Body of pancreas (tissue), 4 donors: ENCODE data around the gene VKORC1. TPM values are rescaled to one million over a fixed set of nuclear protein-coding genes. Genes with fewer than 3 reads are reported as not detected.

Source experiments
- ATAC-seq: fragments of 150-250 bp; one replicate; pipeline ENCODE4 v1.9.1; 2016
- DNase-seq, 4 donors: peaks; one replicate each; pipeline ENCODE4 v3.0.0-alpha.2; 2019
- H3K27ac ChIP-seq, 4 donors: fragments of 200-600 bp; sonication (generic); 1 replicate in 3 of 4; 2 replicates in 1 of 4; pipeline versions ENCODE4 v1.5.1 to v1.6.1; 2016 to 2019; ENCODE audit warnings: mild to moderate bottlenecking in 1 of 4, mixed read lengths in 1 of 4, moderate library complexity in 1 of 4
- H3K27me3 ChIP-seq, 2 donors: fragments of 200-600 bp; sonication (generic); one replicate each; pipeline ENCODE4 v1.6.0; 2016; ENCODE audit warnings: mild to moderate bottlenecking in 1 of 2
- H3K36me3 ChIP-seq, 2 donors: fragments of 200-600 bp; sonication (generic); replicated peaks in 1 of 2; 2 replicates each; pipeline ENCODE4 v1.5.1; 2016; ENCODE audit warnings: low read depth in 2 of 2; ENCODE audit not compliant: insufficient read depth in 1 of 2
- H3K4me1 ChIP-seq: fragments of 200-600 bp; sonication (generic); one replicate; pipeline ENCODE4 v1.6.0; 2016
- H3K4me3 ChIP-seq, 2 donors: fragments of 200-600 bp; sonication (generic); 1 replicate in 1 of 2; 2 replicates in 1 of 2; pipeline ENCODE4 v1.5.1; 2016 to 2019
- H3K9me3 ChIP-seq, 3 donors: fragments of 200-600 bp; sonication (generic); 1 replicate in 2 of 3; 2 replicates in 1 of 3; pipeline ENCODE4 v1.5.1; 2016
- CTCF ChIP-seq, 7 experiments: fragments of 450-650 bp in 4 of 7; fragments of 200-600 bp in 3 of 7; sonication (generic) in 3 of 7; IDR thresholded peaks; one replicate each; pipeline ENCODE4 v1.5.1; 2016 to 2019; ENCODE audit warnings: antibody characterized with exemption in 7 of 7
- POLR2A ChIP-seq, 3 donors: fragments of 450-650 bp; IDR thresholded peaks; one replicate each; pipeline ENCODE4 v1.6.1; 2016; ENCODE audit warnings: antibody characterized with exemption in 3 of 3, mild to moderate bottlenecking in 2 of 3
- WGBS, 2 donors: methylation state at CpG; one replicate each; pipeline ENCODE4 v1.1.5; 2017; 5-methylcytosine and 5-hydroxymethylcytosine counted together
- intact Hi-C: fragments of 100-400 bp; cut with DNase I; formaldehyde crosslinking; loops from one replicate; pipeline ENCODE4 v1.15.1; 2023
- total RNA-seq, 2 donors: library from RNA; depleted of rRNA; stranded (reverse); fragments of >200 nt; gene quantifications; one replicate each; pipeline ENCODE4 v1.1.0, GENCODE V29; 2016

Gene VKORC1
- total RNA-seq, 2 donors from 2014 or later, result 42.5 to 104 TPM

GRCh38 chr16:31110106-31111034, 15.8 kb upstream of the VKORC1 start:
- Histone ChIP-seq H3K4me1 (peaks cover 76% of the 10 kb centered on the region), H3K27me3 (no peaks in the 10 kb centered on the region), H3K9me3 (no peaks in the 10 kb centered on the region), H3K27ac (no peak overlapping the region), H3K36me3 (peaks cover 0 to 6% of the 10 kb centered on the region in 2 donors), H3K4me3 (no peak overlapping the region)
- intact Hi-C loops, result no loop called here
- DNase-seq (no peak), ATAC-seq (no peak)
- no peak for TF ChIP-seq CTCF (IDR thresholded peaks at IDR 0.05)
- TF ChIP-seq POLR2A (IDR thresholded peaks at IDR 0.05), result no peak
- 89 to 93% methylated on average over 17 to 25 of the region's 26 CpGs for WGBS, 2 donors

- Histone ChIP-seq H3K4me1 (peaks cover 73% of the 10 kb centered on the region), H3K9me3 (no peaks in the 10 kb centered on the region), H3K36me3 (peaks cover 0 to 6% of the 10 kb centered on the region in 2 donors), H3K27ac (peak overlapping the region in 1 of 4 donors; percentile 92), H3K4me3 (no peak overlapping the region), H3K27me3 (no peaks in the 10 kb centered on the region)
- TF ChIP-seq CTCF (IDR thresholded peaks at IDR 0.05), result no peak
- TF ChIP-seq POLR2A (IDR thresholded peaks at IDR 0.05), result no peak
- ATAC-seq (no peak), DNase-seq (no peak)
- intact Hi-C loops, result no loop called here
- WGBS, 2 donors, result 86 to 87% methylated on average over 8 to 12 of the region's 12 CpGs
These were observed 15.0 kb upstream of the VKORC1 start for GRCh38 chr16:31109622-31110021.

- Histone ChIP-seq H3K27ac (peak overlapping the region; percentile 83 to 93 (median 90)), H3K27me3 (no peaks in the 10 kb centered on the region), H3K9me3 (no peaks in the 10 kb centered on the region), H3K4me1 (peaks cover 66% of the 10 kb centered on the region), H3K36me3 (peaks cover 0 to 6% of the 10 kb centered on the region in 2 donors), H3K4me3 (peak overlapping the region; percentile 83 to 96)
- DNase-seq (no peak), ATAC-seq (no peak)
- intact Hi-C loops, result no loop called here
- TF ChIP-seq CTCF (IDR thresholded peaks at IDR 0.05) (no peak), POLR2A (IDR thresholded peaks at IDR 0.05) (no peak)
- 33 to 93% methylated on average over 4 to 57 of the region's 57 CpGs for whole genome bisulfite sequencing, 2 donors
These were observed 14.4 kb upstream of the VKORC1 start for GRCh38 chr16:31108794-31109558.

- Histone ChIP-seq H3K27me3 (no peaks in the 10 kb centered on the region), H3K9me3 (no peaks in the 10 kb centered on the region), H3K4me1 (peaks cover 59% of the 10 kb centered on the region), H3K36me3 (peaks cover 0 to 6% of the 10 kb centered on the region in 2 donors), H3K4me3 (peak within 1 kb of the TSS; percentile 83 to 96), H3K27ac (peak within 1 kb of the TSS; percentile 83 to 93 (median 90))
- TF ChIP-seq CTCF (IDR thresholded peaks at IDR 0.05) (no peak), POLR2A (IDR thresholded peaks at IDR 0.05) (peak; percentile 50 to 72 (median 62))
- WGBS, 2 donors, result 4 to 26% methylated on average over 10 to 59 of the region's 68 CpGs
- ATAC-seq, result peak; percentile 62
- peak; percentile 67 to 73 (median 69) for DNase-seq
- intact Hi-C loops, result no loop called here
These were observed 13.6 kb upstream of the VKORC1 start, which contains the start of gene BCKDK for GRCh38 chr16:31108035-31108793. TSS of gene BCKDK (plus strand) at chr16:31108386. CDS start at chr16:31109224, 838 bp downstream.
